Activated B cell treated with CpG ODN at 0.5 μM for 24 hours (primary cell): Measurements from ENCODE around the gene NAT16. TPM values are rescaled to one million over a fixed set of nuclear protein-coding genes. Genes with fewer than 3 reads are reported as not detected.

Source experiments
- ATAC-seq: fragments of 200-7000 bp; cut with Tn5 transposase; one replicate; pipeline ENCODE4 v1.10.0; 2021; ENCODE audit warnings: low read depth, mild to moderate bottlenecking, moderate library complexity
- CTCF ChIA-PET: fragments of 350-600 bp; sonication (Branson Sonifier 250); formaldehyde crosslinking; loops from one replicate; lab custom pipeline; 2021; ENCODE audit warnings: antibody characterized with exemption; lab: Charles Lee
- POLR2A ChIA-PET: fragments of 350-600 bp; sonication (Branson Sonifier 250); formaldehyde crosslinking; loops from one replicate; lab custom pipeline; 2021; ENCODE audit warnings: antibody characterized with exemption; lab: Charles Lee
- DNase-seq: peaks from one replicate; pipeline ENCODE4 v3.0.0; 2022
- H3K27ac Mint-ChIP-seq: one replicate; pipeline ENCODE4 v1.8.0; 2020; ENCODE audit warnings: mixed read lengths
- H3K27me3 Mint-ChIP-seq: one replicate; pipeline ENCODE4 v1.8.0; 2021; ENCODE audit warnings: mixed read lengths
- H3K36me3 Mint-ChIP-seq: one replicate; pipeline ENCODE4 v1.8.0; 2021; ENCODE audit warnings: low read depth, mixed read lengths
- H3K4me1 Mint-ChIP-seq: one replicate; pipeline ENCODE4 v1.8.0; 2021; ENCODE audit warnings: mixed read lengths
- H3K4me3 Mint-ChIP-seq: one replicate; pipeline ENCODE4 v1.8.0; 2020; ENCODE audit warnings: mild to moderate bottlenecking, mixed read lengths
- H3K9me3 Mint-ChIP-seq: one replicate; pipeline ENCODE4 v1.8.0; 2020; ENCODE audit warnings: mixed read lengths
- intact Hi-C: fragments of 100-400 bp; cut with micrococcal nuclease; formaldehyde crosslinking; loops from one replicate; pipeline ENCODE4 v1.15.1; 2024
- total RNA-seq: library from RNA; stranded (reverse); gene quantifications from 2 replicates; pipeline ENCODE4 v1.2.3, GENCODE V29; 2022
- TF ChIP-seq, protein P1 (sequence below): fragments of 200-600 bp; IDR thresholded peaks from one replicate; pipeline ENCODE4 v1.8.0; 2022; ENCODE audit warnings: antibody characterized with exemption, mild to moderate bottlenecking

Gene NAT16
- total RNA-seq, 1 donor from 2014 or later, result not detected

DNA sequence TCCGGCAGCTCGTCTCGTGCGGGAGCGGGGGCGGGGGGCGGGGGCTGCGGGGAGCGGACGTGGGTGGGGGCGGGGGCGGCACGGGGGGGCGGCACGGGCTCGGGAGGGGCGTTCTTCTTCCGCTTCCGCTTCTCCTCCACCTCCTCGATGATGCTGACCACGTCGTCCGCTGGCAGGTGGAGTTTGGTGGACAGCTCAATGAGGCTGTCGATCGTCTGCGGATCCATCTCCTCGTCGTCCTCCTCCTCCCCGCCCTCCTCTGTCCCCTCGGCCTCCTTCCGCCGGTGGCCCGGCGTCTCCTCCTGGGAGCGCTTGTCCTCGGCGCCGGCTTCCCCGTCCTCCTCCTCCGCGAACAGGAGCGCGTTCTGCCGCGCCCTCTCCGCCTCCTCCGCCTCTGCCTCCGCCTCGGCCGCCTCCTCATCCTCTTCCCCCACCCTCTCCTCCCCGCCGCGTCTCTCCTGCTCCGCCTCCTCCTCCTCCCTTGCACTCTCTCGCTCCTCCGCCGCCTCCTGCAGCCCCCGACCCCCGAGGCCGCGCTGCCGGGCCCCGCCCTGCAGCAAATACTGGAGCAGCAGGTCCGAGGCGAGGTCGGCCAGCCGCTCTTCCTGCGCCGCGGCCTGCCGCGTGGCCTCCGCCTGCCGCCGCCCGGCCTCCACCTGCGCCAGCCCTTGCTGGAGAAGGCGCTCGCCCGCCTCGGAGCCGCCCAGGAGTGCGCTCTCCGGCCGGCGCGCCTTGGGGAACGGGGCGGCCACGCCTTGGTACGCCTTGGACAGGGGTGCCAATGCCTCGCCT lies 16.6 kb downstream of the NAT16 start:
- H3K4me1 Mint-ChIP-seq, result peaks cover 33% of the 10 kb centered on the region
- TF ChIP-seq, protein P1, sequence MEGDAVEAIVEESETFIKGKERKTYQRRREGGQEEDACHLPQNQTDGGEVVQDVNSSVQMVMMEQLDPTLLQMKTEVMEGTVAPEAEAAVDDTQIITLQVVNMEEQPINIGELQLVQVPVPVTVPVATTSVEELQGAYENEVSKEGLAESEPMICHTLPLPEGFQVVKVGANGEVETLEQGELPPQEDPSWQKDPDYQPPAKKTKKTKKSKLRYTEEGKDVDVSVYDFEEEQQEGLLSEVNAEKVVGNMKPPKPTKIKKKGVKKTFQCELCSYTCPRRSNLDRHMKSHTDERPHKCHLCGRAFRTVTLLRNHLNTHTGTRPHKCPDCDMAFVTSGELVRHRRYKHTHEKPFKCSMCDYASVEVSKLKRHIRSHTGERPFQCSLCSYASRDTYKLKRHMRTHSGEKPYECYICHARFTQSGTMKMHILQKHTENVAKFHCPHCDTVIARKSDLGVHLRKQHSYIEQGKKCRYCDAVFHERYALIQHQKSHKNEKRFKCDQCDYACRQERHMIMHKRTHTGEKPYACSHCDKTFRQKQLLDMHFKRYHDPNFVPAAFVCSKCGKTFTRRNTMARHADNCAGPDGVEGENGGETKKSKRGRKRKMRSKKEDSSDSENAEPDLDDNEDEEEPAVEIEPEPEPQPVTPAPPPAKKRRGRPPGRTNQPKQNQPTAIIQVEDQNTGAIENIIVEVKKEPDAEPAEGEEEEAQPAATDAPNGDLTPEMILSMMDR, result no peak
- CTCF ChIA-PET, result no interaction called here
- intact Hi-C loops, result loop anchor here (2.0 kb wide), 1 partner anchor 275 kb away; the partner anchor contains the start of gene UFSP1
- DNase-seq, result peak; percentile 25
- peak; percentile 6 for ATAC-seq
- peaks cover 8% of the 10 kb centered on the region for H3K36me3 Mint-ChIP-seq
- peaks cover 28% of the 10 kb centered on the region for H3K27me3 Mint-ChIP-seq
- POLR2A ChIA-PET, result interaction anchor here (0.9 to 1.2 kb wide), 3 partner anchors 8 to 119 kb away, joined by 3 to 4 read pairs (median 3); no protein-coding TSS in a partner anchor
- no peak overlapping the region for H3K27ac Mint-ChIP-seq
- peak overlapping the region; percentile 82 for H3K4me3 Mint-ChIP-seq
- H3K9me3 Mint-ChIP-seq, result no peaks in the 10 kb centered on the region

DNA sequence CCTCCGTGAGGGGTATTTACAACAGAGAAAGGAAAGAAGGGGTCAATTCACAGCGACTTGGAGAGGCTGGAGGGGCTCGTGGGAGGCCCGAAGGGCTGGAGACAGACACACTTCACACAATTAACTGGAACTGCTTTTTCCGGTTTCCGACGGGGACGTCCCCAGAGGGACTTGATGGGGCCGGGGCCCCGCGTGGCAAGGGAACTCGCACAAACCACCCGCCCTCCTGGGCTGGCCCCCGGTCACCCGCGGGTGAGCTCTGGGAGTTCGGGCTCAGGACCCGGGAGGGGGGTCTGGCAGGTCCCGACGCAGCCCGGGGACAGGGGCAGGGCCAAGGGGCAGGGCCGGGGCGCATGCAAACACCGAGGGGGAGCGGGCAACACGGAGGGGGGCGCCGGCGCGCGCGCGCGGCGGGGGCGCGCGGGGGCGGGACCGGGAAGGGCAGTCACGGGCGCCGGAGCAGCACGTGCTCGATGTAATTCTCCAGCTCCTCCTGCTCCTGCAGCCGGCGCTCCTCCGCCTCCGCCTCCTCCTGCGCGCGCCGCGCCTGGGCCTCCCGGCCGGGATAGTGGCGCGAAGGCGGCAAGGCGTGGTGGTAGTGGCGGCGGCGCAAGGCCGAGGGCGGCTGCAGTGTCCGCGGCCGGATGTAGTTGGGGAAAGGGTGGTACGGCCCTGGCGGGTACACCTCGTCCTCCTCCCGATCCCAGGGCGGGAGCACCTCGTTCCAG lies 17.4 kb downstream of the NAT16 start:
- Mint-ChIP-seq H3K4me3 (peak overlapping the region; percentile 82), H3K27me3 (peaks cover 21% of the 10 kb centered on the region), H3K9me3 (no peaks in the 10 kb centered on the region), H3K4me1 (peaks cover 32% of the 10 kb centered on the region), H3K27ac (no peak overlapping the region), H3K36me3 (peaks cover 10% of the 10 kb centered on the region)
- TF ChIP-seq, protein P1, result no peak
- ChIA-PET CTCF (no interaction called here), POLR2A (interaction anchor here (0.9 to 1.2 kb wide), 2 partner anchors 9 to 120 kb away, joined by 3 read pairs; no protein-coding TSS in a partner anchor)
- intact Hi-C loops, result no loop called here
- DNase-seq (peak; percentile 30), ATAC-seq (peak; percentile 3)

DNA sequence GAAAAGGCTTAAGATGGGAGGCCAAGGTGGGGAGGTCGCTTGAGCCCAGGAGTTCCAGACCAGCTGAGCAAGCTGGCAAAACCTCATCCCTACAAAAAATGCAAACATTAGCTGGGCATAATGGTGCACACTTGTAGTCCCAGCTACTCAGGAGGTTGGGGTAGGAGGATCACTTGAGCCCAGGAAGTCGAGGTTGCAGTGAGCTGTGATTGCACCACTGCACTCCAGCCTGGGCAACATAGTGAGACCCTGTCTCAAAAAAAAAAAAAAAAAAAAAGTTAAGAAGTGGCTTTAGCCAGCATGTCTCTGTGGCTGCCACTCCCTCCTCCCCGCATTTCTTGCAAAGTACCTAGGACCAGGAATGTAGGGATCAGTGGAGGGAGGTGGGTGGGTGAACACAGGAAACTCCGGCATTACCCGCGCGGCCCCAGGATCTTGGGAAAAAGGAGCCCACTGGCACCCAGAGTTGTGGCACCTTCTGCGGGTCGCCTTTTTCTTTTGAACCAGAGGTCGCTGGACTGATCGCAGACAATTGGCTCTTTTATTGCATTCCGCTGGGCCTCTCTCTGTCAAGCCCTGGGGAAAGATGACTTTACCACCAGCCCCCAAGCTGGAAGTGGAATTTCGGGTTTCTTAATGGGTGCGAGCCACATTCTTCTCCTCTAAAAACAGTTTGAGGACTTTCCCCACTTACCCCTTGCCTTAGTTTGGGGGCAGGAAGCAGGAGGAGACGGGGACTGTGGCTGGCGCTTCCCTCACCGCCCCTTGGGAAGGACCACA lies 18.2 kb downstream of the NAT16 start:
- DNase-seq, result no peak
- H3K4me1 Mint-ChIP-seq, result peaks cover 28% of the 10 kb centered on the region
- TF ChIP-seq, protein P1, result no peak
- H3K4me3 Mint-ChIP-seq, result peak overlapping the region; percentile 81
- H3K27me3 Mint-ChIP-seq, result peaks cover 13% of the 10 kb centered on the region
- intact Hi-C loops, result no loop called here
- H3K9me3 Mint-ChIP-seq, result no peaks in the 10 kb centered on the region
- POLR2A ChIA-PET, result interaction anchor here (0.7 kb wide), 1 partner anchor 12 kb away, joined by 11 read pairs; no protein-coding TSS in a partner anchor
- peaks cover 17% of the 10 kb centered on the region for H3K36me3 Mint-ChIP-seq
- ATAC-seq, result no peak
- CTCF ChIA-PET, result interaction anchor here (1.0 kb wide), 1 partner anchor 18 kb away, joined by 3 read pairs; no protein-coding TSS in a partner anchor
- H3K27ac Mint-ChIP-seq, result no peak overlapping the region

- Mint-ChIP-seq H3K4me3 (no peak overlapping the region), H3K9me3 (no peaks in the 10 kb centered on the region), H3K4me1 (peaks cover 21% of the 10 kb centered on the region), H3K27ac (no peak overlapping the region), H3K36me3 (peaks cover 20% of the 10 kb centered on the region), H3K27me3 (peaks cover 9% of the 10 kb centered on the region)
- ChIA-PET CTCF (interaction anchor here (1.0 kb wide), 1 partner anchor 17 kb away, joined by 3 read pairs; no protein-coding TSS in a partner anchor), POLR2A (interaction anchor here (0.6 kb wide), 1 partner anchor 74 kb away, joined by 3 read pairs; no protein-coding TSS in a partner anchor)
- TF ChIP-seq, protein P1, result no peak
- no peak for ATAC-seq
- intact Hi-C loops, result no loop called here
- no peak for DNase-seq
These were observed 19.2 kb downstream of the NAT16 start for GRCh38 chr7:101160910-101161309.
